WERI-Rb-1 (cell line): ENCODE data around the gene KDSR.

Source experiments
- DNase-seq: peaks from one replicate; pipeline ENCODE4 v3.0.0-alpha.2; 2020
- H3K27ac ChIP-seq: fragments of 250-450 bp; sonication (Bioruptor Pico); 2 replicates; pipeline ENCODE4 v1.5.1; 2020; ENCODE audit warnings: mild to moderate bottlenecking, moderate library complexity
- H3K27me3 ChIP-seq: fragments of 250-450 bp; sonication (Bioruptor Pico); 2 replicates; pipeline ENCODE4 v1.5.1; 2021; ENCODE audit warnings: mild to moderate bottlenecking, low read depth, moderate library complexity; ENCODE audit not compliant: insufficient read depth, severe bottlenecking
- H3K36me3 ChIP-seq: fragments of 250-450 bp; sonication (Bioruptor Pico); 2 replicates; pipeline ENCODE4 v1.5.1; 2020; ENCODE audit warnings: mild to moderate bottlenecking, moderate library complexity
- H3K4me3 ChIP-seq: 2 replicates; pipeline ENCODE4 v1.5.1; 2011; ENCODE audit warnings: low read depth, mild to moderate bottlenecking, control low read depth, low read length
- H3K9me3 ChIP-seq: fragments of 250-450 bp; sonication (Bioruptor Pico); 2 replicates; pipeline ENCODE4 v1.5.1; 2021; ENCODE audit warnings: mild to moderate bottlenecking, moderate library complexity; ENCODE audit not compliant: severe bottlenecking
- TF ChIP-seq, protein P1 (sequence below): IDR thresholded peaks from 2 replicates; pipeline ENCODE4 v1.5.1; 2011; ENCODE audit warnings: low read depth, mild to moderate bottlenecking, control low read depth, inconsistent platforms, low read length

KDSR gene

GRCh38 chr18:63301434-63301833, 65.6 kb downstream of the KDSR start:
- Histone ChIP-seq H3K27ac (no peak overlapping the region), H3K36me3 (peaks cover 4% of the 10 kb centered on the region; the same call in 1 of the 2 replicates)
- DNase-seq, result no peak

DNA sequence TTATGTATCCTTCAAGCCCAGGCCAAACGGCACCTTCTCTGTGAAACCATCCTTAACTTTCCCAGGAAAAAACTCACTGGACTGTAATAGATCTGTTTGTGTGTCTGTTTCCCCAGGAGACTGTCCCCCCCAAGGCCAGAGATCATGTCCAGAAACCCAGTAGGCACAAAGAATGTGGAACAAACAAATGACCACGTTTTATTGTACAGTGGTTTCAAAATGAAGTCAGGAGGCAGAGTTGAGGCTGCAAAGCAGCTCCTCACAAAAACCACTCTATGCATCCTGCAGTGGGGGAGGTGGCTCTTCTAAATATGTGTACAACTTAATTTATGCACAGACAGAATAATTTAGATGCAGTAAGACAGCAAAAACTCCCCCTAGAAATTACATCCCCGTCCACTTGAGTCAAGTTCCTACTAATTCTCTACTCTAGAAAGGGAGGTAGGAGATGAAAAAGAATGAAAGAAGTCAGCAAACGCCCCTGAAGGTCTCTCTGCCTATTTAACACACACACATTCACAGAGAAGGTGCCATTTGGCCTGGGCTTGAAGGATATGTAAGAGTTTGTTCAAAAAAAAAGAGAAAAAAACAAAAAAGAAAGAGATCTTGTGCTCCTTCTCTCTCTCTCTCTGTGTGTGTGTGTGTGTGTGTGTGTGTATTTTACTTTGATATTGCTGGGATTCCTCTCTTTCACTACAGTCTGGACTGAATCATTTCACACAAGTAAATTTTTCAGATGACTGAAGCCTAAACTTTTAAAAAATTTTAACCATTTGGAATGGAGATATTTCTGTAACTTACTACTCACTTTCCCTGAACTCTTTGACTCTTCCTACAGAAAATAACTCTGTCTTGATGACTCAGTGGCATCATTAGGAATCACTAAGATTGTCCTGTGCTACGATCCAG, 66.9 kb downstream of the KDSR start:
- Histone ChIP-seq H3K27me3 (no peaks in the 10 kb centered on the region), H3K9me3 (no peaks in the 10 kb centered on the region), H3K36me3 (peaks cover 4% of the 10 kb centered on the region; the same call in 1 of the 2 replicates), H3K27ac (no peak overlapping the region), H3K4me3 (no peak overlapping the region)
- TF ChIP-seq, protein P1, sequence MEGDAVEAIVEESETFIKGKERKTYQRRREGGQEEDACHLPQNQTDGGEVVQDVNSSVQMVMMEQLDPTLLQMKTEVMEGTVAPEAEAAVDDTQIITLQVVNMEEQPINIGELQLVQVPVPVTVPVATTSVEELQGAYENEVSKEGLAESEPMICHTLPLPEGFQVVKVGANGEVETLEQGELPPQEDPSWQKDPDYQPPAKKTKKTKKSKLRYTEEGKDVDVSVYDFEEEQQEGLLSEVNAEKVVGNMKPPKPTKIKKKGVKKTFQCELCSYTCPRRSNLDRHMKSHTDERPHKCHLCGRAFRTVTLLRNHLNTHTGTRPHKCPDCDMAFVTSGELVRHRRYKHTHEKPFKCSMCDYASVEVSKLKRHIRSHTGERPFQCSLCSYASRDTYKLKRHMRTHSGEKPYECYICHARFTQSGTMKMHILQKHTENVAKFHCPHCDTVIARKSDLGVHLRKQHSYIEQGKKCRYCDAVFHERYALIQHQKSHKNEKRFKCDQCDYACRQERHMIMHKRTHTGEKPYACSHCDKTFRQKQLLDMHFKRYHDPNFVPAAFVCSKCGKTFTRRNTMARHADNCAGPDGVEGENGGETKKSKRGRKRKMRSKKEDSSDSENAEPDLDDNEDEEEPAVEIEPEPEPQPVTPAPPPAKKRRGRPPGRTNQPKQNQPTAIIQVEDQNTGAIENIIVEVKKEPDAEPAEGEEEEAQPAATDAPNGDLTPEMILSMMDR, result no peak
- no peak for DNase-seq

More at GRCh38 chr18:63301434-63301833, 65.6 kb downstream of the KDSR start:
- no peaks in the 10 kb centered on the region for H3K9me3 ChIP-seq
- no peaks in the 10 kb centered on the region for H3K27me3 ChIP-seq
- no peak overlapping the region for H3K4me3 ChIP-seq
- TF ChIP-seq, protein P1, result no peak

DNA sequence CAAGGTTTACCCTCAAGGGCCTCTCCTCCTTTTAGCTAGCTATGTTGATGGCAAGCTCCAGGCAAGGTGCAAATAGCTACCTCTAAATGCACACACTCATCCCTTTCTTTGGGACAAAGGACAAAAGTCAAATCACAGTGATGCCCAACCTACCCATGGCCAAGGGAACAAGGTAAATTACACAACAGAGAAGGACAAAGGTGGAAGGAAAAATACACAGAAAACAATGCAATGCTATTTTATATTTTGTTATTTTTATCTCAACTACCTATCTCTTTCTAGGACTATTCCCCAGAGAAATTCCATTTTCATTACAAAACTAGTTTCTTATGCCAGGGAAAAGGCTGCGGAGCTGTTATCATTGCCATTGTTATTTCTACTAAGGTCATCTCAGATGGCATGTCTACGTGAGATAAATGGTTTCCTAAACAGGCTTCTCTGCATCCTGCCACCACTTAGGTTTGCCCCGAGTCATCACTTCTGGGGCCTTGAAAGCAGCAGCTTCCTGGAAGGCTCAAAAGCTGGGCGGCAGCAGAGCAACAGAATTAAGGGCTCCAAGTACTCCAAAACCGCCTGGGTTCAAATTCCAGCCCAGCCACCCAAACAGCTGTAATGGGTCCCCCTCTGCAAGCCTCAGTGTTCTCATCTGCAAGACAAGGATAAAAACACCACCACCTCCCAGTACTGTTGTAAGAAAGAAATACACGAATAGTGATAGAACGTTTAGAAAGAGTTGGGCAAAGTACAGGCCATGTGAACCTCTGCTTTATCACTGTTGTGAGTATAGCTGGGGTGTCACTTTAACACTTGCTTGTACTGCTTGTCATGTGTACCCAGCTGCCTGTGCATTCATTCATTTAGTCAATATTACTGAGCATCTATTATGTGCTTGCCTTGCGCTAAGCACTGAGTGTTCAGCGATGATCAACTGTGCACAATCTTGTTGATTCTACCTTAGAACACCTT, 68.3 kb downstream of the KDSR start:
- no peak overlapping the region for H3K4me3 ChIP-seq
- TF ChIP-seq, protein P1, result no peak
- peaks cover 4% of the 10 kb centered on the region; the same call in 1 of the 2 replicates for H3K36me3 ChIP-seq
- H3K27ac ChIP-seq, result no peak overlapping the region
- H3K27me3 ChIP-seq, result no peaks in the 10 kb centered on the region
- no peaks in the 10 kb centered on the region for H3K9me3 ChIP-seq
- DNase-seq, result no peak

DNA sequence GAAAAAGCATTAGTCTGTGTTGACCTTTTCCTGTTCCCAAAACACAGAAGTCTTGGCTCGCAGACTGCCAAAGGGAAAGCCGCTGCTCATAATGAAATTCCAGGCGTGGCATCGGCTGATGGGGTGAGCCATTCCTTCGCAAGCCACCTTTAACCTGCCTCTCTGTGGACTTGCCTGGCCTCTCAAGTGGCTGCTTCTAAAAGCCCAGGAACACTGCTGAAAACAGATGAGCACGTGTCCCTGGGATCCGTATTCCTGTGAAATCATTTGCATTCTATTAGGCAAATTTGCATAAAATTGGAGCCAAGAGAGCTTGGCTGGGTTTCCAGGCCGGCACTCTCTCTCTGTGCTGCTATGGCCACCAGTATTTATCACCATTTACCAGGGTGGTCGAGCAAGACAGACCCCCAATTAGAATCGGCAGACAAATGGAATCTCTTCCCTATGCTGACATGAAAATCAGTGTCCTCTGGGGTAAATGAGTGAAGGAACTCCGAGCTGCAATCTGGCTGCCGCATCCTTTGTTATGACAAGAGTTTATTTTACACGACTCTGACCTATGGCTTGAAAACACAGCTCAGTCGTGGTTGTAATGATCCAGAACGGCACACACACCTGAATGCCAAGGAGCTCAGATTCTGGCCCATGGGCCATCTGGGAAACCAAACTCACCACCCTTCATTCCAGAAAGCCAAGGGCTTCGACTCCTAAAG, 69.2 kb downstream of the KDSR start:
- no peak overlapping the region for H3K4me3 ChIP-seq
- H3K27ac ChIP-seq, result no peak overlapping the region
- DNase-seq, result no peak
- no peaks in the 10 kb centered on the region for H3K27me3 ChIP-seq
- H3K9me3 ChIP-seq, result no peaks in the 10 kb centered on the region
- TF ChIP-seq, protein P1, result no peak
- H3K36me3 ChIP-seq, result peaks cover 8% of the 10 kb centered on the region; the same call in 1 of the 2 replicates

GRCh38 chr18:63293935-63294334, 73.1 kb downstream of the KDSR start:
- H3K27me3 ChIP-seq, result no peaks in the 10 kb centered on the region
- no peaks in the 10 kb centered on the region for H3K9me3 ChIP-seq
- no peak overlapping the region for H3K4me3 ChIP-seq
- TF ChIP-seq, protein P1, result no peak
- H3K27ac ChIP-seq, result no peak overlapping the region
- H3K36me3 ChIP-seq, result peaks cover 5% of the 10 kb centered on the region; the same call in 1 of the 2 replicates
- no peak for DNase-seq
